Astrocyte (in vitro differentiated cells and primary cell): Measurements from ENCODE around the gene ODF4. TPM values are rescaled to one million over a fixed set of nuclear protein-coding genes. Genes with fewer than 3 reads are reported as not detected.

ENCODE experiments used
- DNase-seq: peaks from one replicate; pipeline ENCODE4 v3.0.0-alpha.2; 2010; ENCODE audit warnings: low read depth
- FAIRE-seq: peaks from 2 replicates; lab custom pipeline; 2011; peaks lifted over from hg19 to GRCh38; lab: Jason Lieb, UNC
- H2AFZ ChIP-seq: 2 replicates; pipeline ENCODE4 v1.6.0; 2012; ENCODE audit warnings: low read depth, low read length, inconsistent platforms
- H3K27ac ChIP-seq: 2 replicates; pipeline ENCODE4 v1.5.1; 2011; ENCODE audit warnings: low read depth, low read length, inconsistent platforms
- H3K27me3 ChIP-seq: 2 replicates; pipeline ENCODE4 v1.6.0; 2011; ENCODE audit warnings: low read length, inconsistent platforms; ENCODE audit not compliant: insufficient read depth
- H3K36me3 ChIP-seq: 2 replicates; pipeline ENCODE4 v1.5.1; 2011; ENCODE audit warnings: low read length, inconsistent platforms; ENCODE audit not compliant: insufficient read depth
- H3K4me1 ChIP-seq: 2 replicates; pipeline ENCODE4 v1.5.1; 2011; ENCODE audit warnings: low read length, inconsistent platforms; ENCODE audit not compliant: insufficient read depth
- H3K4me2 ChIP-seq: 2 replicates; pipeline ENCODE4 v1.6.0; 2012; ENCODE audit warnings: low read length, inconsistent platforms
- H3K4me3 ChIP-seq: 2 replicates; pipeline ENCODE4 v1.5.1; 2011; ENCODE audit warnings: low read depth, mild to moderate bottlenecking, low read length, inconsistent platforms; ENCODE audit not compliant: insufficient read depth
- H3K79me2 ChIP-seq: 2 replicates; pipeline ENCODE4 v1.6.0; 2012; ENCODE audit warnings: mild to moderate bottlenecking, low read length, inconsistent platforms; ENCODE audit not compliant: insufficient read depth
- H3K9ac ChIP-seq: 2 replicates; pipeline ENCODE4 v1.6.0; 2012; ENCODE audit warnings: mild to moderate bottlenecking, low read length, inconsistent platforms
- H3K9me3 ChIP-seq: 2 replicates; pipeline ENCODE4 v1.5.1; 2012; ENCODE audit warnings: low read depth, mild to moderate bottlenecking, low read length, inconsistent platforms; ENCODE audit not compliant: insufficient read depth
- H4K20me1 ChIP-seq: 2 replicates; pipeline ENCODE4 v1.6.0; 2012; ENCODE audit warnings: low read length, inconsistent platforms; ENCODE audit not compliant: insufficient read depth
- H3K27ac Mint-ChIP-seq: one replicate; pipeline ENCODE4 v1.8.0; 2021; ENCODE audit warnings: mild to moderate bottlenecking, mixed read lengths; ENCODE audit not compliant: unreplicated experiment
- H3K27me3 Mint-ChIP-seq: one replicate; pipeline ENCODE4 v1.8.0; 2021; ENCODE audit warnings: low read depth, mixed read lengths; ENCODE audit not compliant: unreplicated experiment
- H3K36me3 Mint-ChIP-seq: one replicate; pipeline ENCODE4 v1.8.0; 2021; ENCODE audit warnings: low read depth, mixed read lengths; ENCODE audit not compliant: unreplicated experiment
- H3K4me1 Mint-ChIP-seq: one replicate; pipeline ENCODE4 v1.8.0; 2021; ENCODE audit warnings: low read depth, mixed read lengths; ENCODE audit not compliant: unreplicated experiment
- H3K4me3 Mint-ChIP-seq: one replicate; pipeline ENCODE4 v1.8.0; 2021; ENCODE audit warnings: mild to moderate bottlenecking, moderate library complexity, mixed read lengths; ENCODE audit not compliant: unreplicated experiment
- H3K9me3 Mint-ChIP-seq: one replicate; pipeline ENCODE4 v1.8.0; 2021; ENCODE audit warnings: mild to moderate bottlenecking, mixed read lengths; ENCODE audit not compliant: unreplicated experiment
- CTCF ChIP-seq: IDR thresholded peaks from 2 replicates; pipeline ENCODE4 v1.5.1; 2011; ENCODE audit warnings: low read depth, mild to moderate bottlenecking, inconsistent platforms, low read length, moderate library complexity; ENCODE audit not compliant: insufficient read depth
- EZH2 ChIP-seq: IDR thresholded peaks from 2 replicates; pipeline ENCODE4 v1.6.1; 2012; ENCODE audit warnings: mild to moderate bottlenecking, low read length, inconsistent platforms; ENCODE audit not compliant: insufficient read depth
- total RNA-seq: library from RNA; stranded (reverse); gene quantifications from 2 replicates; pipeline ENCODE4 v1.2.1, GENCODE V29; 2021

ODF4 gene
- total RNA-seq, 1 donor from 2014 or later = not detected

- Histone ChIP-seq H3K27me3 (no peaks in the 10 kb centered on the region), H3K79me2 (no peaks in the 10 kb centered on the region), H3K4me1 (peaks cover 4% of the 10 kb centered on the region), H3K27ac (no peak overlapping the region), H4K20me1 (no peaks in the 10 kb centered on the region), H3K9ac (no peak overlapping the region), H3K36me3 (no peaks in the 10 kb centered on the region), H2AFZ (no peak overlapping the region), H3K4me2 (no peak overlapping the region), H3K4me3 (no peak overlapping the region), H3K9me3 (no peaks in the 10 kb centered on the region)
- TF ChIP-seq EZH2 (no peak), CTCF (no peak)
- DNase-seq (no peak), FAIRE-seq (no peak)
- Mint-ChIP-seq H3K36me3 (no peaks in the 10 kb centered on the region), H3K4me3 (no peak overlapping the region), H3K27me3 (peaks cover 18% of the 10 kb centered on the region), H3K9me3 (no peaks in the 10 kb centered on the region), H3K27ac (no peak overlapping the region), H3K4me1 (no peaks in the 10 kb centered on the region)
Measured at GRCh38 chr17:8324923-8325322, 14.7 kb upstream of the ODF4 start.

GRCh38 chr17:8326511-8327302 lies 12.9 kb upstream of the ODF4 start:
- Histone ChIP-seq H3K79me2 (no peaks in the 10 kb centered on the region), H3K9me3 (no peaks in the 10 kb centered on the region), H3K27me3 (no peaks in the 10 kb centered on the region), H3K4me2 (peak overlapping the region; percentile 98), H3K36me3 (no peaks in the 10 kb centered on the region), H4K20me1 (no peaks in the 10 kb centered on the region), H3K4me3 (peak overlapping the region; percentile 63), H3K4me1 (peaks cover 4% of the 10 kb centered on the region), H2AFZ (peak overlapping the region; percentile 98), H3K9ac (peak overlapping the region; percentile 72), H3K27ac (no peak overlapping the region)
- H3K36me3 Mint-ChIP-seq = no peaks in the 10 kb centered on the region
- FAIRE-seq (no peak), DNase-seq (peak; percentile 21)
- H3K9me3 Mint-ChIP-seq = no peaks in the 10 kb centered on the region
- H3K27ac Mint-ChIP-seq = no peak overlapping the region
- peak overlapping the region; percentile 46 for H3K4me3 Mint-ChIP-seq
- no peaks in the 10 kb centered on the region for H3K4me1 Mint-ChIP-seq
- H3K27me3 Mint-ChIP-seq = peaks cover 18% of the 10 kb centered on the region
- TF ChIP-seq CTCF = no peak
- no peak for TF ChIP-seq EZH2

GRCh38 chr17:8327303-8327649 lies 12.4 kb upstream of the ODF4 start:
- Histone ChIP-seq H3K27ac (no peak overlapping the region), H3K9ac (peak overlapping the region; percentile 72), H3K27me3 (no peaks in the 10 kb centered on the region), H3K79me2 (no peaks in the 10 kb centered on the region), H3K36me3 (no peaks in the 10 kb centered on the region), H4K20me1 (no peaks in the 10 kb centered on the region), H3K9me3 (no peaks in the 10 kb centered on the region), H3K4me2 (peak overlapping the region; percentile 98), H3K4me1 (peaks cover 4% of the 10 kb centered on the region), H3K4me3 (peak overlapping the region; percentile 63), H2AFZ (peak overlapping the region; percentile 98)
- TF ChIP-seq CTCF = no peak
- no peak for TF ChIP-seq EZH2
- Mint-ChIP-seq H3K36me3 (no peaks in the 10 kb centered on the region), H3K27me3 (peaks cover 18% of the 10 kb centered on the region), H3K4me1 (no peaks in the 10 kb centered on the region), H3K27ac (no peak overlapping the region), H3K9me3 (no peaks in the 10 kb centered on the region), H3K4me3 (no peak overlapping the region)
- no peak for DNase-seq
- no peak for FAIRE-seq
